ENCODE results near the gene LSP1.

DNA sequence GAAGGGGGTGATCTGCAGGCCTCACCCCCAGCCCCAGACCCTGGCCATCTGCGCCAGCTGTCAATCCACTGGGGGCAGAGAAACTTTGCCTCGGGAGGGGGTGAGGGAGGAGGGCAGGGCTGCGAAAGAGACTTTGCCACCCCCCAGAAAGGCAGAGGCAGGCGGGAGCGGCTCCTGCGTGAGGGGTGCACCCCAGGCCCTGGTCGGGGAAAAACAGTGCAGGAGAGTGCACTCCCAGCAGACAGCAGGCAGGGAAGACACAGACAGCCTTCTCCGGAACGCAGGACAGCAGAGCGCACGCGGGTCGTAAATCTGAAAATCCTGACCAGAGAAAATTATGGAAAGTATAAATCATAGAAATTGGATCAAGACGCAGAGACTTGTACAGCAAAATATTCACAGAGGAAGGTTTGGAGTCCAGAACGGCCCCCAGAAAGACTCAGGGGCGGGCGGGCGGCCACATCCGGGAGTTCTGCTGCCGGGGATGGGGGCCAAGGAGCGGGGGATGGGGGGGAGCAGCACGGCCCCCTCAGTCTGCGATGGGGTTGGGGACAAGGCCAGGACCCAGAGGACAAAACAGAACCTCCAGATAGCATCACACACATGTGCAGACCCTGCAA, 86.2 kb downstream of the LSP1 start:
- TF ChIP-seq, protein P1, sequence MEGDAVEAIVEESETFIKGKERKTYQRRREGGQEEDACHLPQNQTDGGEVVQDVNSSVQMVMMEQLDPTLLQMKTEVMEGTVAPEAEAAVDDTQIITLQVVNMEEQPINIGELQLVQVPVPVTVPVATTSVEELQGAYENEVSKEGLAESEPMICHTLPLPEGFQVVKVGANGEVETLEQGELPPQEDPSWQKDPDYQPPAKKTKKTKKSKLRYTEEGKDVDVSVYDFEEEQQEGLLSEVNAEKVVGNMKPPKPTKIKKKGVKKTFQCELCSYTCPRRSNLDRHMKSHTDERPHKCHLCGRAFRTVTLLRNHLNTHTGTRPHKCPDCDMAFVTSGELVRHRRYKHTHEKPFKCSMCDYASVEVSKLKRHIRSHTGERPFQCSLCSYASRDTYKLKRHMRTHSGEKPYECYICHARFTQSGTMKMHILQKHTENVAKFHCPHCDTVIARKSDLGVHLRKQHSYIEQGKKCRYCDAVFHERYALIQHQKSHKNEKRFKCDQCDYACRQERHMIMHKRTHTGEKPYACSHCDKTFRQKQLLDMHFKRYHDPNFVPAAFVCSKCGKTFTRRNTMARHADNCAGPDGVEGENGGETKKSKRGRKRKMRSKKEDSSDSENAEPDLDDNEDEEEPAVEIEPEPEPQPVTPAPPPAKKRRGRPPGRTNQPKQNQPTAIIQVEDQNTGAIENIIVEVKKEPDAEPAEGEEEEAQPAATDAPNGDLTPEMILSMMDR (IDR thresholded peaks at IDR 0.05; ENCODE audit: low read depth, low read length) = no peak
- no peak for TF ChIP-seq POLR2A (IDR thresholded peaks at IDR 0.05; ENCODE audit: extremely low read depth, insufficient read length)
- TF ChIP-seq, protein P2, sequence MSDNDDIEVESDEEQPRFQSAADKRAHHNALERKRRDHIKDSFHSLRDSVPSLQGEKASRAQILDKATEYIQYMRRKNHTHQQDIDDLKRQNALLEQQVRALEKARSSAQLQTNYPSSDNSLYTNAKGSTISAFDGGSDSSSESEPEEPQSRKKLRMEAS (IDR thresholded peaks at IDR 0.05; ENCODE audit: low read depth, low read length) = no peak

All from NB4 (cell line).